Right atrium auricular region (tissue), 2 donors: Measurements from ENCODE around the gene SNX6. TPM values are rescaled to one million over a fixed set of nuclear protein-coding genes. Genes with fewer than 3 reads are reported as not detected.

Source experiments
- DNase-seq: peaks from one replicate; pipeline ENCODE4 v3.0.0-alpha.2; 2019; ENCODE audit warnings: low spot score
- H3K27ac ChIP-seq, 2 donors: fragments of 200-600 bp; sonication (generic); 1 replicate in 1 of 2; 2 replicates in 1 of 2; pipeline ENCODE4 v1.5.1; 2016 to 2019
- H3K27me3 ChIP-seq, 2 donors: fragments of 200-600 bp; sonication (generic); one replicate each; pipeline versions ENCODE4 v1.5.1 to v1.6.0; 2017 to 2019
- H3K36me3 ChIP-seq: fragments of 200-600 bp; sonication (generic); one replicate; pipeline ENCODE4 v1.5.1; 2016
- H3K4me1 ChIP-seq, 2 donors: fragments of 200-600 bp; sonication (generic); one replicate each; pipeline versions ENCODE4 v1.5.1 to v1.6.0; 2017 to 2019
- H3K4me3 ChIP-seq, 2 donors: fragments of 200-600 bp; sonication (generic); 1 replicate in 1 of 2; 2 replicates in 1 of 2; pipeline ENCODE4 v1.5.1; 2017 to 2019; ENCODE audit warnings: mild to moderate bottlenecking in 1 of 2, moderate library complexity in 1 of 2
- H3K9me3 ChIP-seq, 2 donors: fragments of 200-600 bp; sonication (generic); one replicate each; pipeline ENCODE4 v1.5.1; 2019
- CTCF ChIP-seq, 2 donors: fragments of 200-600 bp; sonication (generic); IDR thresholded peaks; one replicate each; pipeline ENCODE4 v1.5.1; 2019; ENCODE audit warnings: antibody characterized with exemption in 2 of 2
- total RNA-seq, 2 donors: library from RNA; depleted of rRNA; stranded (reverse); fragments of >200 nt; gene quantifications; one replicate each; pipeline ENCODE4 v1.1.0, GENCODE V29; 2016

SNX6 gene
- total RNA-seq, 2 donors from 2014 or later = 61.6 to 63.5 TPM

DNA sequence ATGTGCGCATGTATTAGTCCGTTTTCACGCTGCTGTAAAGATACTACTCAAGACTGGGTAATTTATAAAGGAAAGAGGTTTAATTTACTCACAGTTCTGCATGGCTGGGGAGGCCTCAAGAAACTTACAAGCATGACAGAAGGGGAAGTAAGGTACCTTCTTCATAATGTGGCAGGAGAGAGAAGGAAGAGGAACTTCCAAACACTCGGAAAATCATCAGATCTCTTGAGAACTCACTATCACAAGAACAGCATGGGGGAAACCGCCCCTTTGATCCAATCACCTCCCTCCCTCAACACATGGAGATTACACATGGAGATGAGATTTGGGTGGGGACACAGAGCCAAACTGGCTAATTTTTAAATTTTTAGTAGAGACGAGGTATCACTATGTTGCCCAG, 41.8 kb upstream of the SNX6 start:
- H3K4me1 ChIP-seq = no peaks in the 10 kb centered on the region

DNA sequence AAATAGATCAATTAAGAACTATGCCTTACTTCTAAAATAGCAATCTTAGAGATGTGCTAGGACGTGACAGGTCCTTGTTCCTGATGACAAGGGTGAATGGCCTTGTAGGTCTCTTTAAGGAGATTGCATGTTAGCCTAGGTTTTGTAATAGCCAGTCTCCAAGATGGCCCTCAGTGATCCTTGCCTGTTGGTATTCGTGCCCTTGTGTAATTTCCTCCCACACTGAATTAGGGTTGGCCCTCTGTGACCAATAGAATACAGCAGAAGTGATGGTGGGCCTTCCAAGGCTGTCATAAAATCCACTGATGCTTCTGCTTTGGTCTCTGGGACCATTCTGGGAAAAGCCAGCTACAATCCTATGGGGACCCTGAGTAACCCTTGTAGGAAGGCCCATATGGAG, 38.2 kb upstream of the SNX6 start:
- no peak overlapping the region for H3K27ac ChIP-seq
- TF ChIP-seq CTCF (IDR thresholded peaks at IDR 0.05) = no peak
- no peaks in the 10 kb centered on the region for H3K27me3 ChIP-seq
- no peak overlapping the region for H3K4me3 ChIP-seq
- no peaks in the 10 kb centered on the region for H3K36me3 ChIP-seq
- H3K4me1 ChIP-seq = no peaks in the 10 kb centered on the region
- no peak for DNase-seq
- no peaks in the 10 kb centered on the region for H3K9me3 ChIP-seq

More for the DNA sequence above, 41.8 kb upstream of the SNX6 start:
- H3K4me3 ChIP-seq = no peak overlapping the region
- H3K27ac ChIP-seq = no peak overlapping the region
- H3K27me3 ChIP-seq = no peaks in the 10 kb centered on the region
- H3K36me3 ChIP-seq = no peaks in the 10 kb centered on the region
- no peak for DNase-seq
- H3K9me3 ChIP-seq = no peaks in the 10 kb centered on the region
- TF ChIP-seq CTCF (IDR thresholded peaks at IDR 0.05) = no peak

GRCh38 chr14:34667007-34667406, 37.1 kb upstream of the SNX6 start:
- H3K27me3 ChIP-seq = no peaks in the 10 kb centered on the region
- H3K9me3 ChIP-seq = no peaks in the 10 kb centered on the region
- no peak for DNase-seq
- H3K4me1 ChIP-seq = no peaks in the 10 kb centered on the region
- H3K27ac ChIP-seq = no peak overlapping the region
- no peaks in the 10 kb centered on the region for H3K36me3 ChIP-seq
- H3K4me3 ChIP-seq = no peak overlapping the region
- no peak for TF ChIP-seq CTCF (IDR thresholded peaks at IDR 0.05)

GRCh38 chr14:34665785-34666435, 36.0 kb upstream of the SNX6 start:
- Histone ChIP-seq H3K27ac (no peak overlapping the region), H3K4me1 (no peaks in the 10 kb centered on the region)

GRCh38 chr14:34662561-34663088, 32.7 kb upstream of the SNX6 start:
- no peaks in the 10 kb centered on the region for H3K36me3 ChIP-seq
- no peaks in the 10 kb centered on the region for H3K4me1 ChIP-seq
- no peak for DNase-seq
- H3K27ac ChIP-seq = no peak overlapping the region
- H3K4me3 ChIP-seq = no peak overlapping the region
- TF ChIP-seq CTCF (IDR thresholded peaks at IDR 0.05) = no peak
- H3K9me3 ChIP-seq = no peaks in the 10 kb centered on the region
- H3K27me3 ChIP-seq = no peaks in the 10 kb centered on the region

More at GRCh38 chr14:34665785-34666435, 36.0 kb upstream of the SNX6 start:
- Histone ChIP-seq H3K27me3 (no peaks in the 10 kb centered on the region), H3K9me3 (no peaks in the 10 kb centered on the region), H3K36me3 (no peaks in the 10 kb centered on the region), H3K4me3 (no peak overlapping the region)
- TF ChIP-seq CTCF (IDR thresholded peaks at IDR 0.05) = no peak
- DNase-seq = no peak

DNA sequence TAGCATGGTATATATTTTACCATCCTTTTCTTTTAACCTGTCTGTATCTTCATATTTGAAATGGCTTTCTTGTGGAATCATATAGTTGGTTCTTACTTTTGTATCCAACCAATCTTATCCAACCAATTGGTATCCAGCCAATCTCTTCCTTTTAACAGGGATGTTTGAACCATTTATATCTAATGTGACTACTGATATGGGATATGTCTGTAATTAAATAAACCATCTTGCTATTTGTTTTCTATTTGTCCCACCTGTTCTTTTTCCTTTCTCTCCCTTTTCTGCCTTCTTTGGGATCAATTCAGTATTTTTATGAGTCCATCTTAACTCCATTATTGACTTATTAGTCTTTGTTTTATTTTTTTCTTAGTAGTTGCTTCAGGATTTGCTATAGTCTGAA, 30.8 kb upstream of the SNX6 start:
- no peak for DNase-seq
- Histone ChIP-seq H3K27me3 (no peaks in the 10 kb centered on the region), H3K4me1 (no peaks in the 10 kb centered on the region), H3K4me3 (no peak overlapping the region), H3K36me3 (no peaks in the 10 kb centered on the region), H3K9me3 (no peaks in the 10 kb centered on the region), H3K27ac (no peak overlapping the region)
- no peak for TF ChIP-seq CTCF (IDR thresholded peaks at IDR 0.05)
